NCI-H524 (cell line): ENCODE data around the gene CD3E.
A peak's percentile ranks its signal among the peaks of the same experiment; 100 is the strongest.
"Not testable (repeated sequence)": the region's sequence is repeated elsewhere in the genome, so short reads cannot be mapped to it uniquely, and the experiment has no call there.

Experiments used
- DNase-seq, 2 experiments: peaks; one replicate each; lab custom pipeline; 2025; lab: John Stamatoyannopoulos, UW

The CD3E gene

GRCh38 chr11:118290923-118291322 is 13.6 kb upstream of the CD3E start:
- DNase-seq, result peak in 1 of 2 experiments; percentile 25

DNA sequence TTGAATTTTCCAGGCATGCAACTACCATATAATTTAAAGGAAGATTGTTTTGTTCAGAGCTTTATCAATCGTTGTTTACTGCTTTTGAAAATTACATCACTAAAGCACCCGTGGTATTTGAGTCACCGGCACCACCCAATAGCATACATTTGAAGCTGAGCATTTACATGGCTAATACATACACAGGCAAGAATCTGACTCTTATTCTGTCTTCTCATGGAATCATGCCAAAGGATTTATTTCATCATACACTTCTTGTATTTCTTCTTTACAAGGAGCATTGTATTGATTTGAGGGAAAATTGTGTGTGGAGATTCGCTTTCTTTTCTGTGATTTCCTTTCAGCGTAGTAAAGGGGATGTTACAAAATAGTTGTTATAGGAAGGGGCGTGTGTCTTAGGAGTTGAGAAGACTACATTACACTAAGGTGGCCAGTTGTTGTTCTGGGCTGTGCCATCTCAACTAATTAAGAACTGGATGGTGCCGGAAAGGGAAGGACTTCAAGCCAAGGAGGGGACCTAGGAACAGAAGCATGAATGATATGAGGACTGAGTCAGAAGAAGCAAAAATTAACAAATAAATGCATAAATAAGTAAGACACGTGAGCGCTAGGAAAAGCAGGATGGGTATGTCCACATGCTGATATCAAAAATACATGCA is 12.9 kb upstream of the CD3E start:
- DNase-seq, result no peak

GRCh38 chr11:118294053-118294452 is 10.5 kb upstream of the CD3E start:
- no peak for DNase-seq

DNA sequence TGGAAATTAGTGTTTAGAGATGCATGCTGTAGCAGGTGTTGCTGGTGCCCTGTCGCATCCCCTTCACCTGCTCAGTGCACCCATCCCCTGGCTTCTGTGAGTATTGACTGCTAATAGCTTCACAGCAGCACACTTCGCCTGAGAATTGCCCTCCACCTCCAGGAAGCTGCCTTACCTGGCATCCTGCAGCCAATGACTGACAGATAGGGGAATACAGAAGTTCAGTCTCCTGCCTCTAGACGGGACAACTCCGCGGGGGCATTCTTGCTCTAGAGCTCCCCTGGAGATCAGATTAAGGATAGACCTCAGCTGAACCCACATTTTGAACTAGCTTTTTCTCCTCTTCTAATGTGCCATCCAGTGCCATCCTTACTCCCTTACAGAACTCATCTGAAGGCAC is 9.3 kb upstream of the CD3E start:
- DNase-seq, result no peak

- peak in 1 of 2 experiments; percentile 1 for DNase-seq
These were observed 8.6 kb upstream of the CD3E start for GRCh38 chr11:118295815-118296454.

DNA sequence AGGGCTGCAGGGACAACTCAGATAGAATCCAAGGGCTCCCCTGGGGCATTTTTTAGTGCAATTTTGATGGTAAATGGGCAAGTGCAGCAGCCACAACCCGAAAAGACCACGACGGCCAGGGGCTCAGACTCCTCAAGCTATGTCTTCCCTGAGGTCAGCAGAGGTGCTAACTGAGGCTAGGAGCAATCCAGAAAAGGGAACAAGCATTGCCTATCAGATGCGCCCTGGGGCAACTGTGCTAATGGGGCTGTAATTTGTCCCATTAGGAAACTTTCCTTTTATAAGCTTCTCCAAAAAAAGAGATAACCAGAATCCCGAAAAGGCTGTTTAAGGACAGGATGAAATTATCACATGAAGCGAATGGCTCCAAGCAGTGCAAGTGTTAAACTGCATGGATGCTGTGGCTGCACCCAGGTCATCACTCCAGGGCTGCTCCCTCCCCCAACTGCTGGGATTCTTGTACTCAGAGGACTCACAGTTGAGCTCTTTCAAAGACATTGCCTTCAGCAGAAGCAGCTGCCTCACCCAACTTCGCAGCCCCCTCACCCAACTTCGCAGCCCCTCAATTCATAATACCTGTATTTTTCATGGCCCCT is 2.8 kb upstream of the CD3E start:
- no peak for DNase-seq

GRCh38 chr11:118304227-118304567 is 333 bp upstream of the CD3E start:
- DNase-seq, result no peak

GRCh38 chr11:118305726-118306125 is 1.2 kb downstream of the CD3E start:
- no peak for DNase-seq

DNA sequence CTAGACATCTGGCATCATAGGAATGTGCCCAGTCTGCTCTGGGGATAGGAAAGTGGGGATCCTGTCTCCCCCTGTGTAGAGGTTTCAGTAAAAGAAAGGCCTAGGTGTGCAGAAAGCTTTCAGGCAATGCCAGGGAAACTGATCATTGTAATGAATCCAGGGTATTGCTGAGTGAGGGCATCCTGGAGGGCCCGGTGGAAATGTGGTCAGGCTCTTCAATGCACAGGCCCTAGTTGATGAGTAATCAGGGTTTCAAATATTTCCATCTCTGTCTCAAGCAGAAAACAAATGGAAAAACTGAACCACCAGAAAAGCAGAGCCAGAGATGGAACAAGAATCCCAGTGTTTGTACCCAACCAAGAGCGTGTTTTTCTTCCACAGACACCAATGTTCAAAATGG is 2.0 kb downstream of the CD3E start:
- DNase-seq, result no peak

- not testable (repeated sequence) for DNase-seq
These were observed 4.5 kb downstream of the CD3E start for GRCh38 chr11:118308995-118309528.

- DNase-seq, result no peak
These were observed 5.7 kb downstream of the CD3E start for GRCh38 chr11:118310271-118310670.

- no peak for DNase-seq
These were observed 6.4 kb downstream of the CD3E start for GRCh38 chr11:118310781-118311485.

GRCh38 chr11:118311518-118311917 is 7.0 kb downstream of the CD3E start:
- DNase-seq, result no peak

GRCh38 chr11:118312328-118312727 is 7.8 kb downstream of the CD3E start:
- no peak for DNase-seq

DNA sequence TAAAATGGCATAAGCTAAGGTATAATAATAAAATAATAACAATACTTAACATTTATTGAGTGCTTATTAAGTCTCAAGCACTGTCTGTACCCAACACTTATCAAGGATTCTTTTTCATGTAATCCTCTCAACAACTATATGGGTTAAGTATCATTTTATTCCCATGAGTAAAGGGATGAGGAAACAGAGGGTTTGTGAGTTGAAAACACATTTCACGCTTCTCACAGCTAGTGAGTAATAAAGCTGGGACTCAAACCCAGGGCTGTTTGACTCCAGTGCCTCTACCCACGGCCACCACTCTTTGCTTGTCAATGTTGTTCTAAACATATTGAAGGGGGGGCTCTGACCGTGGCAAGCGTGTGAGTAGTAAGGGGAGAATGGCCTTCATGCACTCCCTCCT is 8.7 kb downstream of the CD3E start:
- DNase-seq, result peak; percentile 53 to 77

- DNase-seq, result no peak
These were observed 10.5 kb downstream of the CD3E start for GRCh38 chr11:118314988-118315411.

GRCh38 chr11:118318124-118318523 is 13.6 kb downstream of the CD3E start:
- DNase-seq, result no peak

GRCh38 chr11:118318581-118319336 is 14.2 kb downstream of the CD3E start:
- no peak for DNase-seq

GRCh38 chr11:118319337-118319707 is 14.8 kb downstream of the CD3E start:
- DNase-seq, result no peak

DNA sequence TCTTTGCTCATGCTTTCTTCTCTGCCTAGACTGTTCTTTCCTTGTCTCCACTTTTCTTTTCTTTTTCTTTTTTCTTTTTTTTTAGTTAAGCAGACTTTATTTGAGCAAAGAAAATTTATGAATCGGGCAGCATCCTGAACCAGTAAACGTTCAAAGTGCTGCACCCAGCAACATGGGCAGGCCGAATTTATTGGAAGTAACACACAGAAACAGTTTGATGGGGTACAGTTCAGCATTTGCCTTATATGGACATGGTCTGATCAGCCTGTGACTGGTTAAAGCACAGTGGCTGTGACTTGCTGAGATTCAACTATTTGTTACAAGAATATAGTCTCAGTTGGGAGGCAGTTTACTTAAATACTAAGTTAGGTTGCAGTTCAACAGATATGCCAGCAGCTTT is 16.0 kb downstream of the CD3E start:
- no peak for DNase-seq

DNA sequence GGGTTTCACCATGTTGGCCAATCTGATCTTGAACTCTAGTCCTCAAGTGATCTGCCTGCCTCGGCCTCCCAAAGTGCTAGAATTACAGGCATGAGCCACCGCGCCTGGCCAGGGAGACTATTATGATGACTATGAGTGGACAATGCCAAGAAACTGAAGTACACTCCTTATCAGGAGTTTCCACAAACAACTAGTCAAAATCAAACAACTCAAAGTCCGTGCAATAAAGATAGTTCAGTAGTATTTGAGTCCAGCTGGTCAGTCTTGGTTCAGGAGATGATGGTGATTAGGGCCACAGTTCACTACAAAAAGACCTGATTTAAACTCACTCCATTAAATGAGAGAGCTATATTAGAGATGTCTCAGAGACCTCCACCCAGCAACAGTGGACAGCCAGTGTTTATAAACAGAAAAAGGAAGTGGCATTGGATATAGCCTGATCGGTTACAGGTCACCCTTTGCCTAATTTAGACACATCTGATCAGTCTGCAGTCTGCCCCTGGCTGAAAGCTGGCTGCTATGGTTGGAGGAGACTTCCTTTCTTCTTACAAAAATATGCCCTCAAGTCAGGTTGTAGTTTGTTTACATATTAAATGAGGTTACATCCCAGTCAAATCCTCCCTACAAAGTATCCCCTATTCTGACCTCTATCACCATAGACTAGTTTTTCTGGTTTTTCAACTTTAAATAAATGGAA is 17.0 kb downstream of the CD3E start:
- no peak for DNase-seq
